K562 (cell line): Measurements from ENCODE around the gene DYSF. TPM values are rescaled to one million over a fixed set of nuclear protein-coding genes. Genes with fewer than 3 reads are reported as not detected.
A peak's percentile ranks its signal among the peaks of the same experiment; 100 is the strongest.

Source experiments
- ATAC-seq: fragments of 200-7000 bp; cut with Tn5 transposase; 3 replicates; pipeline ENCODE4 v1.9.1; 2020; ENCODE audit warnings: moderate library complexity
- BruUV-seq: library from RNA; stranded (reverse); fragments of 400-500 nt; replicated peaks from 2 replicates; lab custom pipeline; 2021; lab: Mats Ljungman, UMichigan
- CTCF ChIA-PET: fragments of 300-600 bp; formaldehyde crosslinking; extraction: SDS; loops from one replicate; lab custom pipeline; 2021; ENCODE audit warnings: low intra/inter-chr PET ratio; lab: Yijun Ruan, JAX
- POLR2A ChIA-PET: fragments of 300-600, 350-650 bp; sonication (Branson Sonifier 250); formaldehyde crosslinking; extraction: SDS; loops from one replicate; lab custom pipeline; 2021; ENCODE audit warnings: antibody characterized with exemption, inconsistent platforms; lab: Yijun Ruan, JAX
- DNase-seq, 4 experiments: peaks; one replicate each; pipeline versions ENCODE4 v3.0.0 to v3.0.0-alpha.2; 2011 to 2018; ENCODE audit warnings: low spot score in 3 of 4, mixed read lengths in 3 of 4; ENCODE audit errors: extremely low read depth in 1 of 4
- FAIRE-seq: peaks from 2 replicates; lab custom pipeline; 2011; peaks lifted over from hg19 to GRCh38; lab: Jason Lieb, UNC
- H2AFZ ChIP-seq: 2 replicates; pipeline ENCODE4 v1.6.0; 2011; ENCODE audit warnings: low read depth, low read length, control low read depth, inconsistent platforms
- H3K27ac ChIP-seq: fragments of 200-600 bp; 3 replicates; pipeline ENCODE4 v1.8.0; 2011; ENCODE audit warnings: low read depth, mild to moderate bottlenecking, control low read depth, inconsistent platforms, low read length, moderate library complexity, mixed read lengths; ENCODE audit errors: extremely low read depth
- H3K27me3 ChIP-seq, 2 experiments: fragments of 300-600 bp in 1 of 2; 2 replicates in 1 of 2; 3 replicates in 1 of 2; pipeline versions ENCODE4 v1.6.0 to v1.8.0; 2011; ENCODE audit warnings: inconsistent platforms in 2 of 2, low read length in 2 of 2, mild to moderate bottlenecking in 1 of 2, mixed read lengths in 1 of 2, moderate library complexity in 1 of 2; ENCODE audit not compliant: control insufficient read depth in 2 of 2, insufficient read depth in 2 of 2
- H3K36me3 ChIP-seq: fragments of 300-600 bp; 3 replicates; pipeline ENCODE4 v1.8.0; 2011; ENCODE audit warnings: mild to moderate bottlenecking, low read length, inconsistent platforms; ENCODE audit not compliant: control insufficient read depth, insufficient read depth
- H3K4me1 ChIP-seq, 2 experiments: fragments of 200-600 bp in 1 of 2; replicated peaks in 1 of 2; 2 replicates in 1 of 2; 3 replicates in 1 of 2; pipeline versions ENCODE4 v1.5.1 to v1.8.0; 2011; ENCODE audit warnings: inconsistent platforms in 2 of 2, low read length in 2 of 2, mild to moderate bottlenecking in 1 of 2, mixed read lengths in 1 of 2, moderate library complexity in 1 of 2; ENCODE audit not compliant: control insufficient read depth in 2 of 2, insufficient read depth in 2 of 2
- H3K4me2 ChIP-seq: 2 replicates; pipeline ENCODE4 v1.6.1; 2011; ENCODE audit warnings: low read length, control low read depth, inconsistent platforms, mixed read lengths; ENCODE audit not compliant: insufficient read depth
- H3K4me3 ChIP-seq: fragments of 200-600 bp; sonication (generic), shearing (Covaris generic); 2 replicates; pipeline ENCODE4 v1.5.1; 2016; ENCODE audit warnings: control low read depth, inconsistent platforms
- H3K79me2 ChIP-seq: fragments of 200-600 bp; 3 replicates; pipeline ENCODE4 v1.8.0; 2011; ENCODE audit warnings: low read length, inconsistent platforms; ENCODE audit not compliant: control insufficient read depth, insufficient read depth
- H3K9ac ChIP-seq, 2 experiments: 2 replicates each; pipeline versions ENCODE4 v1.6.0 to v1.6.1; 2011; ENCODE audit warnings: low read depth in 2 of 2, low read length in 2 of 2, control low read depth in 1 of 2, inconsistent platforms in 1 of 2, mild to moderate bottlenecking in 1 of 2, mixed read lengths in 1 of 2; ENCODE audit not compliant: insufficient read depth in 1 of 2
- H3K9me1 ChIP-seq: one replicate; pipeline ENCODE4 v1.6.0; 2011; ENCODE audit warnings: inconsistent platforms, mild to moderate bottlenecking, low read length, moderate library complexity; ENCODE audit not compliant: control insufficient read depth, insufficient read depth
- H3K9me3 ChIP-seq: replicated peaks from 2 replicates; pipeline ENCODE4 v1.5.1; 2011; ENCODE audit warnings: low read depth, low read length, inconsistent platforms; ENCODE audit not compliant: control insufficient read depth, insufficient read depth
- H4K20me1 ChIP-seq: replicated peaks from 2 replicates; pipeline ENCODE4 v1.6.1; 2011; ENCODE audit warnings: low read length, inconsistent platforms, mixed read lengths; ENCODE audit not compliant: control insufficient read depth, insufficient read depth
- GTF2A2 ChIP-seq: IDR thresholded peaks from 2 replicates; pipeline ENCODE4 v1.6.1; 2016; ENCODE audit warnings: mild to moderate bottlenecking, missing genetic modification characterization, missing compliant biosample characterization
- JUNB ChIP-seq: fragments of 450-650 bp; formaldehyde crosslinking; conservative IDR thresholded peaks from 2 replicates; pipeline ENCODE4 v1.4.0; 2020; ENCODE audit warnings: mild to moderate bottlenecking
- MAFF ChIP-seq: IDR thresholded peaks from 2 replicates; pipeline ENCODE4 v1.6.1; 2012; ENCODE audit warnings: low read length, improper control_type of control experiment
- TOE1 ChIP-seq, 2 experiments: fragments of 450-650 bp in 1 of 2; sonication (generic) in 1 of 2; formaldehyde crosslinking in 1 of 2; IDR thresholded peaks; 2 replicates each; pipeline versions ENCODE4 v1.7.1 to v1.8.0; 2016 to 2022; ENCODE audit warnings: borderline replicate concordance in 2 of 2, mild to moderate bottlenecking in 2 of 2, antibody characterized with exemption in 1 of 2, inconsistent platforms in 1 of 2, low read depth in 1 of 2, missing genetic modification reagents in 1 of 2, moderate library complexity in 1 of 2
- ZBTB7A ChIP-seq: IDR thresholded peaks from 2 replicates; pipeline ENCODE4 v1.6.1; 2011; ENCODE audit warnings: low read depth, mild to moderate bottlenecking, low read length, moderate library complexity, borderline replicate concordance; ENCODE audit not compliant: control insufficient read depth
- ZC3H11A ChIP-seq: IDR thresholded peaks from 2 replicates; pipeline ENCODE4 v1.6.1; 2012; ENCODE audit warnings: low read depth, low read length, improper control_type of control experiment
- ZNF41 ChIP-seq: fragments of 250-450 bp; sonication (Bioruptor Pico); conservative IDR thresholded peaks from 2 replicates; pipeline ENCODE4 v1.4.0; 2020; ENCODE audit warnings: mild to moderate bottlenecking
- WGBS: fragments of 100-300 bp; shearing (Covaris generic); methylation state at CpG from one replicate; pipeline ENCODE4 v1.1.6; 2016; ENCODE audit warnings: low coverage, mixed read lengths; ENCODE audit not compliant: insufficient coverage; ENCODE audit errors: missing lambda C conversion rate; 5-methylcytosine and 5-hydroxymethylcytosine counted together
- in situ Hi-C: fragments of 300-500 bp; cut with MboI; formaldehyde crosslinking; loops from 4 replicates; pipeline ENCODE4 v1.15.0; 2018; ENCODE audit warnings: inconsistent platforms, mixed read lengths
- intact Hi-C: fragments of 100-400 bp; cut with micrococcal nuclease; formaldehyde crosslinking; loops from 2 replicates; pipeline ENCODE4 v1.14.2; 2022
- polyA plus RNA-seq, 8 experiments: library from polyadenylated mRNA; depleted of rRNA in 4 of 8; stranded (reverse) in 5 of 8; unstranded in 3 of 8; fragments of >200 nt; fragmentation: Nextera tagmentation in 2 of 8; fragmentation: Illumina TruSeq in 1 of 8; extraction: Ambion mirVana in 2 of 8; extraction: Trizol in 1 of 8; gene quantifications; 2 replicates each; pipeline versions ENCODE4 v1.2.1 to v1.2.3, GENCODE V29; 2011 to 2014; ENCODE audit warnings: inconsistent platforms in 1 of 8, missing spikeins in 1 of 8
- total RNA-seq, 7 experiments: library from RNA; depleted of rRNA in 6 of 7; stranded (reverse); fragments of >200 nt in 6 of 7; fragmentation: Illumina TruSeq in 2 of 7; extraction: Trizol in 2 of 7; gene quantifications; 2 replicates each; pipeline versions ENCODE4 v1.2.1 to v1.2.3, GENCODE V29; 2011 to 2021; ENCODE audit warnings: low replicate concordance in 1 of 7
- TF ChIP-seq, protein P1 (sequence below): fragments of 250-450 bp; sonication (Bioruptor Pico); IDR thresholded peaks from 2 replicates; pipeline ENCODE4 v1.5.0; 2021; ENCODE audit warnings: mild to moderate bottlenecking, borderline replicate concordance

DYSF gene
- total and polyA plus RNA-seq, 9 of the 15 experiments (the other 6 are each of a cell fraction or from before 2014, with no cell fraction given) = 0.01 to 0.80 (median 0.29) TPM

DNA sequence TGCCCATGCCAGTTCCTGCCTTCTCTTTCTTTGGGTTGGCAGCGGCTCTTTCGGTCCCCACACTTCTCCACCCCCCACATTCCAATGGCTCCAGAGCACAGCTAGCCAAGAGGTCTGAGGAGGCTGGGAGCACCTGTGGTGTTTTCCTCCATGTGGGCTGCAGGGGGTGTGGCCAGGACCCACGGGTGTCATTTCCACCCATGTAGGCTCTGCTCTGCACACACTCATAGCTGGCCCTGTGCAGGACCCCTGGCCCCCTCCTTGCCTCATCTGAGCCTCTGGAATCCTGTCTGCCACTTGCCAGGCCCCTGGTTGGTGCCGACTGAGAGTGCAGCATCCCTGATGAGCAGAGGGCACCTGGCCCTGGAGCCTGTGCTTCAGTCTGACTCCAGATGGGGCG lies 46.3 kb downstream of the DYSF start (continued):
- TF ChIP-seq TOE1 (IDR thresholded peaks at IDR 0.05; ENCODE audit: borderline replicate concordance) = no peak
- TF ChIP-seq TOE1 (CRISPR knock-in tag; IDR thresholded peaks at IDR 0.05; ENCODE audit: borderline replicate concordance, low read depth) = no peak
- TF ChIP-seq, protein P1, sequence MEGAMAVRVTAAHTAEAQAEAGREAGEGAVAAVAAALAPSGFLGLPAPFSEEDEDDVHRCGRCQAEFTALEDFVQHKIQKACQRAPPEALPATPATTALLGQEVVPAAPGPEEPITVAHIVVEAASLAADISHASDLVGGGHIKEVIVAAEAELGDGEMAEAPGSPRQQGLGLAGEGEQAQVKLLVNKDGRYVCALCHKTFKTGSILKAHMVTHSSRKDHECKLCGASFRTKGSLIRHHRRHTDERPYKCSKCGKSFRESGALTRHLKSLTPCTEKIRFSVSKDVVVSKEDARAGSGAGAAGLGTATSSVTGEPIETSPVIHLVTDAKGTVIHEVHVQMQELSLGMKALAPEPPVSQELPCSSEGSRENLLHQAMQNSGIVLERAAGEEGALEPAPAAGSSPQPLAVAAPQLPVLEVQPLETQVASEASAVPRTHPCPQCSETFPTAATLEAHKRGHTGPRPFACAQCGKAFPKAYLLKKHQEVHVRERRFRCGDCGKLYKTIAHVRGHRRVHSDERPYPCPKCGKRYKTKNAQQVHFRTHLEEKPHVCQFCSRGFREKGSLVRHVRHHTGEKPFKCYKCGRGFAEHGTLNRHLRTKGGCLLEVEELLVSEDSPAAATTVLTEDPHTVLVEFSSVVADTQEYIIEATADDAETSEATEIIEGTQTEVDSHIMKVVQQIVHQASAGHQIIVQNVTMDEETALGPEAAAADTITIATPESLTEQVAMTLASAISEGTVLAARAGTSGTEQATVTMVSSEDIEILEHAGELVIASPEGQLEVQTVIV (CRISPR knock-in tag) = no peak
- TF ChIP-seq JUNB (CRISPR knock-in tag) = no peak
- TF ChIP-seq, all 486 proteins: peak for 0

DNA sequence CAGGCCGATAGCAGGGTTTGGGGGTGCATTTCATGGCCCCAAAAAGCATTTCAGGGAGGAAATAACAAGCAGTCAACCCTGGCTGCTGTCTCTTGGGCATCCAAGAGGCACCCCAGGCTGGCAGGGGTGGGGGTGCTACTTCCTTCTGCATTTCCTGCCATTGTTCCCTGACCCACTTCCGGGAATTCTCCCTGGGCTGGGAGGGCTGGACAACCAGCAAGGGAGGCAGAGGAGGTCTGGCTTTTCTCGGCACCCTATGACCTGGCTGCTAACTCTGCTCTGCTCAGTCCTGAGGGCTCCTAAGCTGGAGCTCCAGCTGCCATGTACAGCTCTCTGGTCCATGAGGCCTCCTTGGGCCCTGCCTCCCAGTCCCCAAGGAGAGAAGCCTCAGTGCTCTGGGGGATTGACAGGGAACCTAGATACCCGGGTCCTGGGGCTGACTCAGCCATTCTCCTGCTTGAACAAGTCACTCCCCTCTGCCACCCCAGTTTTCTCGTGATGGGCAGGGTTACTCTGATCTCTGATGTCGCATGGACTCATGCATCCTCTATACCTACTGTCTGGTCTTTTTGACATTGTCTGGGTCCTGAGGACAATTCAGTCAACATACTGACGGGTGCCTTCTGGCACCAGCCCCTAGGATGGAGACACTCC lies 47.2 kb downstream of the DYSF start:
- TF ChIP-seq ZNF41 (CRISPR knock-in tag) = no peak
- no peak for TF ChIP-seq ZC3H11A
- no peak for TF ChIP-seq GTF2A2 (tag)
- no peak for TF ChIP-seq ZBTB7A
- no peak for TF ChIP-seq MAFF
- WGBS = 6% methylated on average over 7 of the region's 7 CpGs
- no peak overlapping the region for H3K4me2 ChIP-seq
- H3K4me1 ChIP-seq = no peaks in the 10 kb centered on the region; a peak in 1 of 5 replicates
- H3K27me3 ChIP-seq = peaks cover 0 to 25% of the 10 kb centered on the region in 2 experiments; a peak in 2 of 5 replicates
- no TSS peak for BruUV-seq
- FAIRE-seq (no peak), ATAC-seq (no peak), DNase-seq (no peak)
- ChIA-PET POLR2A (no interaction called here), CTCF (no interaction called here)
- no peaks in the 10 kb centered on the region for H3K9me3 ChIP-seq
- no peak overlapping the region for H2AFZ ChIP-seq
- H3K27ac ChIP-seq = no peak overlapping the region
- H4K20me1 ChIP-seq = 0 out of 2 replicates have a peak, but pooled peaks cover 3% of the 10 kb centered on the region
- intact Hi-C loops = no loop called here
- H3K79me2 ChIP-seq = no peaks in the 10 kb centered on the region
- no peaks in the 10 kb centered on the region for H3K36me3 ChIP-seq
- in situ Hi-C loops = no loop called here
- 0 out of 4 replicates have a peak overlapping the region, but pooled peaks of 1 of the 2 experiments have one; percentile 13 for H3K9ac ChIP-seq
- H3K9me1 ChIP-seq = no peaks in the 10 kb centered on the region
- no peak overlapping the region for H3K4me3 ChIP-seq
